Measurements from ENCODE around the gene HES6.

DNA sequence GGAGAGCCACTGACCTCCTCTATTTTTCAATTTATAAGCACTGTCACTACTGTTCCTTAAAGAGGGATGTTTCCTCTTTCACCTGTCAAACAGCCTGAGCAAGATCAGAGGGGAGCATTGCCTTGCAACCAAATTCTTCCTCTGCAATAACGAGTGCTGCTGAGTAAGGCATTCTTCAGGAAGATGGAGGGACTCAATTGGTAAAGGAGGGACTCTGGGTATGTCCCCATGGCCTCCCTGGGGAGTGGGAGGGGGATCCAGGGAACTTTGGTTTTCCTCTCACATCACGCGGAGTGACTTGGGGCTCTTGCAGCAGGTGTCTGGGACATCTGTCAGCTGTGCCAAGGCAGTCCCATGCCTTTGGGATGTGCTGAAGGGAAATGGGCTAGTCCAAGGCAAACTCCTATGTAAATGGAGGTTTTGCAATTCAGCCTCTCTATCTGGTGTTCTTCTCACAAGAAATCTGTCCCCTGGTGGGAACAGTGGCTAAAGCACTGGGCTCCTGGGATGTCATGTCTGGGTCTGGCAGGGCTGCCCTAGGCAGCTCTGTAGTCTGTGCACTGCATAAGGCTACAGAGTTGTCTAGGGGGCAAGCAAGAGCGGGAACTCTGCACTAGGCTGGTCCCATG is 14.4 kb upstream of the HES6 start:
- TF ChIP-seq, protein P1, sequence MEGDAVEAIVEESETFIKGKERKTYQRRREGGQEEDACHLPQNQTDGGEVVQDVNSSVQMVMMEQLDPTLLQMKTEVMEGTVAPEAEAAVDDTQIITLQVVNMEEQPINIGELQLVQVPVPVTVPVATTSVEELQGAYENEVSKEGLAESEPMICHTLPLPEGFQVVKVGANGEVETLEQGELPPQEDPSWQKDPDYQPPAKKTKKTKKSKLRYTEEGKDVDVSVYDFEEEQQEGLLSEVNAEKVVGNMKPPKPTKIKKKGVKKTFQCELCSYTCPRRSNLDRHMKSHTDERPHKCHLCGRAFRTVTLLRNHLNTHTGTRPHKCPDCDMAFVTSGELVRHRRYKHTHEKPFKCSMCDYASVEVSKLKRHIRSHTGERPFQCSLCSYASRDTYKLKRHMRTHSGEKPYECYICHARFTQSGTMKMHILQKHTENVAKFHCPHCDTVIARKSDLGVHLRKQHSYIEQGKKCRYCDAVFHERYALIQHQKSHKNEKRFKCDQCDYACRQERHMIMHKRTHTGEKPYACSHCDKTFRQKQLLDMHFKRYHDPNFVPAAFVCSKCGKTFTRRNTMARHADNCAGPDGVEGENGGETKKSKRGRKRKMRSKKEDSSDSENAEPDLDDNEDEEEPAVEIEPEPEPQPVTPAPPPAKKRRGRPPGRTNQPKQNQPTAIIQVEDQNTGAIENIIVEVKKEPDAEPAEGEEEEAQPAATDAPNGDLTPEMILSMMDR (IDR thresholded peaks at IDR 0.05; ENCODE audit: low read length) = no peak
- no peak for TF ChIP-seq EZH2 (IDR thresholded peaks at IDR 0.05; ENCODE audit: borderline replicate concordance, low read length)

Data from OCI-LY1 (cell line).